HFFc6 (cell line): ENCODE measurements around the gene CAPN14. TPM values are rescaled to one million over a fixed set of nuclear protein-coding genes. Genes with fewer than 3 reads are reported as not detected.

ENCODE experiments used
- DNase-seq: peaks from one replicate; pipeline ENCODE4 v3.0.0-alpha.2; 2018
- H3K27ac Mint-ChIP-seq: 2 replicates; pipeline ENCODE4 v1.8.0; 2020; ENCODE audit warnings: mild to moderate bottlenecking, mixed read lengths
- H3K27me3 Mint-ChIP-seq: 2 replicates; pipeline ENCODE4 v1.8.0; 2021; ENCODE audit warnings: mild to moderate bottlenecking, moderate library complexity, mixed read lengths; ENCODE audit not compliant: insufficient read depth
- H3K36me3 Mint-ChIP-seq: 2 replicates; pipeline ENCODE4 v1.8.0; 2021; ENCODE audit warnings: low read depth, mixed read lengths
- H3K4me1 Mint-ChIP-seq: 2 replicates; pipeline ENCODE4 v1.8.0; 2020; ENCODE audit warnings: low read depth, mixed read lengths
- H3K4me3 Mint-ChIP-seq: 2 replicates; pipeline ENCODE4 v1.8.0; 2020; ENCODE audit warnings: mild to moderate bottlenecking, moderate library complexity, mixed read lengths
- H3K9me3 Mint-ChIP-seq: 2 replicates; pipeline ENCODE4 v1.8.0; 2020; ENCODE audit warnings: mild to moderate bottlenecking, mixed read lengths
- CTCF ChIP-seq: fragments of 200-600 bp; sonication (generic); IDR thresholded peaks from 2 replicates; pipeline ENCODE4 v1.5.0; 2021; ENCODE audit warnings: antibody characterized with exemption, mild to moderate bottlenecking
- total RNA-seq, 6 experiments: library from RNA; stranded (reverse); fragmentation: NEBNext Ultra II Directional; extraction: Animal tissue kit (Norgen Biotek cat#: 25700); gene quantifications; 2 replicates in 1 of 6; 3 replicates in 5 of 6; pipeline ENCODE4 v1.2.3, GENCODE V29; 2021

The CAPN14 gene
- total RNA-seq, 6 experiments from 2014 or later, result 0.06 to 0.14 (median 0.07) TPM

- no peak for TF ChIP-seq CTCF
- peaks cover 22% of the 10 kb centered on the region for H3K27me3 Mint-ChIP-seq
- H3K4me3 Mint-ChIP-seq, result no peak overlapping the region
- H3K9me3 Mint-ChIP-seq, result no peaks in the 10 kb centered on the region
- H3K4me1 Mint-ChIP-seq, result no peaks in the 10 kb centered on the region
- no peak overlapping the region for H3K27ac Mint-ChIP-seq
- no peaks in the 10 kb centered on the region for H3K36me3 Mint-ChIP-seq
- no peak for DNase-seq
These were observed 24.4 kb downstream of the CAPN14 start for GRCh38 chr2:31192851-31193392.

- Mint-ChIP-seq H3K9me3 (no peaks in the 10 kb centered on the region), H3K4me1 (no peaks in the 10 kb centered on the region), H3K27me3 (peaks cover 24% of the 10 kb centered on the region), H3K27ac (no peak overlapping the region), H3K36me3 (no peaks in the 10 kb centered on the region), H3K4me3 (no peak overlapping the region)
- no peak for TF ChIP-seq CTCF
- no peak for DNase-seq
These were observed 24.9 kb downstream of the CAPN14 start for GRCh38 chr2:31192396-31192795.

GRCh38 chr2:31191931-31192330 lies 25.4 kb downstream of the CAPN14 start:
- Mint-ChIP-seq H3K36me3 (no peaks in the 10 kb centered on the region), H3K27ac (no peak overlapping the region), H3K27me3 (peaks cover 21% of the 10 kb centered on the region), H3K4me3 (no peak overlapping the region), H3K9me3 (no peaks in the 10 kb centered on the region), H3K4me1 (no peaks in the 10 kb centered on the region)
- DNase-seq, result no peak
- no peak for TF ChIP-seq CTCF

GRCh38 chr2:31190188-31190587 lies 27.1 kb downstream of the CAPN14 start:
- no peak for DNase-seq

DNA sequence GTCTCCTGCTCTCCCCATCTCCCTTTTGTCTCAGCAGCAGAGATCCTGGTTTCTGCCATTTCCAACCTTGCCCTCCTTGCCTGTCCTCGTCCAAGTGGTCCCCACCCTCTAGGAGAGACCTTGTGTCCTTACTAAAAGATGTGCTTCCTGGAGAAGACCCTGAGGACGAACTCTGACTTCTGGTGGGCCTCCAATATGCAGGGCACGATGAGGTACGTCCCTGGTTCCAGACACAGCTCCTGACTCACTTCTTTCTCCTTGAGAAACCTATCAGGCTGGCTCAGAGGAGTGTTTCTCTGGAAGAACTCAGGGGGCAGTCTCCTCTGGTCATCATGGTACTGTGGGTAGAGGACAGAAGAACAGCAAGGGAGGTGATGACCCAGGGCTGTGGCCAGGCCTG lies 28.2 kb downstream of the CAPN14 start:
- Mint-ChIP-seq H3K36me3 (no peaks in the 10 kb centered on the region), H3K4me3 (no peak overlapping the region), H3K9me3 (no peaks in the 10 kb centered on the region), H3K27me3 (peaks cover 16% of the 10 kb centered on the region), H3K27ac (no peak overlapping the region), H3K4me1 (no peaks in the 10 kb centered on the region)
- TF ChIP-seq CTCF, result no peak
- DNase-seq, result no peak

More at GRCh38 chr2:31190188-31190587, 27.1 kb downstream of the CAPN14 start:
- no peak for TF ChIP-seq CTCF
- Mint-ChIP-seq H3K27me3 (peaks cover 21% of the 10 kb centered on the region), H3K36me3 (no peaks in the 10 kb centered on the region), H3K4me3 (no peak overlapping the region), H3K9me3 (no peaks in the 10 kb centered on the region), H3K4me1 (no peaks in the 10 kb centered on the region), H3K27ac (no peak overlapping the region)

GRCh38 chr2:31188131-31188530 lies 29.2 kb downstream of the CAPN14 start:
- no peak for DNase-seq
- no peak for TF ChIP-seq CTCF
- Mint-ChIP-seq H3K36me3 (no peaks in the 10 kb centered on the region), H3K9me3 (no peaks in the 10 kb centered on the region), H3K4me1 (no peaks in the 10 kb centered on the region), H3K4me3 (no peak overlapping the region), H3K27me3 (peaks cover 16% of the 10 kb centered on the region), H3K27ac (no peak overlapping the region)
